ENCODE data around the gene OXCT1.

GRCh38 chr5:41681840-41682239, 188.4 kb downstream of the OXCT1 start:
- no peak for TF ChIP-seq CTCF (IDR thresholded peaks at IDR 0.05)
- no peak for TF ChIP-seq POLR2A (IDR thresholded peaks at IDR 0.05)
- no peak for TF ChIP-seq POLR2AphosphoS5 (IDR thresholded peaks at IDR 0.05)

Measured in prostate gland (tissue), 2 donors.